Body of pancreas (tissue), 4 donors: ENCODE results near the gene PMM2.

Experiments used
- POLR2A ChIP-seq, 3 donors: fragments of 450-650 bp; IDR thresholded peaks; one replicate each; pipeline ENCODE4 v1.6.1; 2016; ENCODE audit warnings: antibody characterized with exemption in 3 of 3, mild to moderate bottlenecking in 2 of 3
- TF ChIP-seq, protein P1 (sequence below), 7 experiments: fragments of 450-650 bp in 4 of 7; fragments of 200-600 bp in 3 of 7; sonication (generic) in 3 of 7; IDR thresholded peaks; one replicate each; pipeline ENCODE4 v1.5.1; 2016 to 2019; ENCODE audit warnings: antibody characterized with exemption in 7 of 7

DNA sequence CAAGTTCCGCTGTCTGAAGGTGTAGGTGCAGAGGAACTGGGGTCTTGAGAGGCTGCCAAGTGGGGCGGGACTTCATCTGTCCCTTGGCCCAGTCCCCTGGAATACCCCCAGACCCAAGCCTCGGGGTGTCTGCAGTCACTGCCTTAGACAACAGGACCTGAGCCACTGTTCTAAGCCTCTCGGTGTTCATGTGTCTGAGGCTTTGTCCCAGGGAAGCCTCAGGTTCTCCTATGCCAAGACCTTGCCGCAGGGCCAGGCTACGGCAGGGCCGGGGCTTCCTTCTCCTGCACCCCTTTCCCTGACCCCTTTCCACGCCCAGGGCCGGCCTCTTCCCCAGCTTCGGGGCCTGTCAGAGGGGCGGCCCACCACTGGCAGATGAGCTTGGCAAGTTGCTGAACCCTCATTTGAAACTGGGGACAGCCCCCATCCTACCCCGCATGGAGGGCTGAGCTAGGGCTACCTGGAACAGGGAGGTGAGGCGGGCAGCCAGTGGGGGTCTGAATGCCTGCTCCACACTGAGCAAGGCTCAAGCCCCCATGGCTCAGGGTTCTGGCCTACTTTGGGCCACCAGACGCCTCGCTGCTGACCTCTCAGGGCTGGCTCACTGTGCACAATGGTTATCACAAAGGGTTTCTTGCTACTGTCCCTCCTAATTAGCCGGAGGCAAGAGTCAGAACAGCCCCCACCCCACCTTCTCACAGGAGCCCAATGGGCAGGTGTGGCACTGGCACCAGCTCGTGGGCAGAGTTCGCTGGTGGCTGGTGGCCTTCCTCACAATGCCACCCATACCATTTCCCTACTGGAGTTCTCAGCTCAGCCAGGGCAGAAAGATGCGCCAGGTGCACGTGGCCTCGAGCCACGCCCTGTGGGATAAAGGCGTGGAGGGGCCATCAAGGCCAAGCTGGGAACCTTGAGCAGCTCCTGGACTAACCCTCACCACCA, 91.6 kb downstream of the PMM2 start:
- TF ChIP-seq POLR2A (IDR thresholded peaks at IDR 0.05) = no peak
- TF ChIP-seq, protein P1, sequence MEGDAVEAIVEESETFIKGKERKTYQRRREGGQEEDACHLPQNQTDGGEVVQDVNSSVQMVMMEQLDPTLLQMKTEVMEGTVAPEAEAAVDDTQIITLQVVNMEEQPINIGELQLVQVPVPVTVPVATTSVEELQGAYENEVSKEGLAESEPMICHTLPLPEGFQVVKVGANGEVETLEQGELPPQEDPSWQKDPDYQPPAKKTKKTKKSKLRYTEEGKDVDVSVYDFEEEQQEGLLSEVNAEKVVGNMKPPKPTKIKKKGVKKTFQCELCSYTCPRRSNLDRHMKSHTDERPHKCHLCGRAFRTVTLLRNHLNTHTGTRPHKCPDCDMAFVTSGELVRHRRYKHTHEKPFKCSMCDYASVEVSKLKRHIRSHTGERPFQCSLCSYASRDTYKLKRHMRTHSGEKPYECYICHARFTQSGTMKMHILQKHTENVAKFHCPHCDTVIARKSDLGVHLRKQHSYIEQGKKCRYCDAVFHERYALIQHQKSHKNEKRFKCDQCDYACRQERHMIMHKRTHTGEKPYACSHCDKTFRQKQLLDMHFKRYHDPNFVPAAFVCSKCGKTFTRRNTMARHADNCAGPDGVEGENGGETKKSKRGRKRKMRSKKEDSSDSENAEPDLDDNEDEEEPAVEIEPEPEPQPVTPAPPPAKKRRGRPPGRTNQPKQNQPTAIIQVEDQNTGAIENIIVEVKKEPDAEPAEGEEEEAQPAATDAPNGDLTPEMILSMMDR (IDR thresholded peaks at IDR 0.05) = no peak
